Mucosa of stomach (tissue), 1 donor: Measurements from ENCODE around the gene PLXNA4.

ENCODE experiments used
- H3K27me3 ChIP-seq: one replicate; pipeline ENCODE4 v1.7.0; 2013; ENCODE audit warnings: mild to moderate bottlenecking, low read length; ENCODE audit not compliant: control insufficient read depth, insufficient read depth
- H3K36me3 ChIP-seq: one replicate; pipeline ENCODE4 v1.7.0; 2013; ENCODE audit warnings: low read length; ENCODE audit not compliant: control insufficient read depth, insufficient read depth
- H3K4me1 ChIP-seq: one replicate; pipeline ENCODE4 v1.7.0; 2013; ENCODE audit warnings: mild to moderate bottlenecking, low read length; ENCODE audit not compliant: control insufficient read depth, insufficient read depth
- H3K4me3 ChIP-seq: one replicate; pipeline ENCODE4 v1.7.0; 2013; ENCODE audit warnings: low read length
- H3K9ac ChIP-seq: one replicate; pipeline ENCODE4 v1.7.0; 2013; ENCODE audit warnings: mild to moderate bottlenecking, low read length, moderate library complexity
- H3K9me3 ChIP-seq: one replicate; pipeline ENCODE4 v1.7.0; 2013; ENCODE audit warnings: mild to moderate bottlenecking, low read length, moderate library complexity; ENCODE audit not compliant: control insufficient read depth
- donor health status: Pancreatic carcinoma.

PLXNA4 gene

GRCh38 chr7:132584796-132585494 lies 8.7 kb upstream of the PLXNA4 start:
- no peaks in the 10 kb centered on the region for H3K9me3 ChIP-seq
- no peaks in the 10 kb centered on the region for H3K4me1 ChIP-seq
- no peak overlapping the region for H3K9ac ChIP-seq
- no peaks in the 10 kb centered on the region for H3K36me3 ChIP-seq
- peaks cover 11% of the 10 kb centered on the region for H3K27me3 ChIP-seq
- no peak overlapping the region for H3K4me3 ChIP-seq

GRCh38 chr7:132581431-132581830 lies 5.2 kb upstream of the PLXNA4 start:
- H3K27me3 ChIP-seq: peaks cover 24% of the 10 kb centered on the region
- no peak overlapping the region for H3K9ac ChIP-seq
- H3K36me3 ChIP-seq: no peaks in the 10 kb centered on the region
- no peak overlapping the region for H3K4me3 ChIP-seq
- no peaks in the 10 kb centered on the region for H3K4me1 ChIP-seq
- H3K9me3 ChIP-seq: no peaks in the 10 kb centered on the region

- Histone ChIP-seq H3K9ac (no peak overlapping the region), H3K4me3 (no peak overlapping the region), H3K4me1 (no peaks in the 10 kb centered on the region), H3K9me3 (no peaks in the 10 kb centered on the region), H3K36me3 (no peaks in the 10 kb centered on the region), H3K27me3 (peaks cover 30% of the 10 kb centered on the region)
Observed at GRCh38 chr7:132580717-132581285, 4.5 kb upstream of the PLXNA4 start.

GRCh38 chr7:132580277-132580676 lies 4.0 kb upstream of the PLXNA4 start:
- H3K9ac ChIP-seq: no peak overlapping the region
- no peak overlapping the region for H3K4me3 ChIP-seq
- H3K36me3 ChIP-seq: no peaks in the 10 kb centered on the region
- peaks cover 36% of the 10 kb centered on the region for H3K27me3 ChIP-seq
- no peaks in the 10 kb centered on the region for H3K9me3 ChIP-seq
- no peaks in the 10 kb centered on the region for H3K4me1 ChIP-seq

- peaks cover 45% of the 10 kb centered on the region for H3K27me3 ChIP-seq
- no peak overlapping the region for H3K9ac ChIP-seq
- no peak overlapping the region for H3K4me3 ChIP-seq
- no peaks in the 10 kb centered on the region for H3K9me3 ChIP-seq
- H3K4me1 ChIP-seq: no peaks in the 10 kb centered on the region
- H3K36me3 ChIP-seq: no peaks in the 10 kb centered on the region
Observed at GRCh38 chr7:132579260-132579899, 3.1 kb upstream of the PLXNA4 start.

GRCh38 chr7:132578826-132579225 lies 2.6 kb upstream of the PLXNA4 start:
- peaks cover 50% of the 10 kb centered on the region for H3K27me3 ChIP-seq
- H3K9me3 ChIP-seq: no peaks in the 10 kb centered on the region
- H3K9ac ChIP-seq: no peak overlapping the region
- no peak overlapping the region for H3K4me3 ChIP-seq
- H3K4me1 ChIP-seq: no peaks in the 10 kb centered on the region
- no peaks in the 10 kb centered on the region for H3K36me3 ChIP-seq

GRCh38 chr7:132578050-132578370 lies 1.7 kb upstream of the PLXNA4 start:
- Histone ChIP-seq H3K9ac (no peak overlapping the region), H3K36me3 (no peaks in the 10 kb centered on the region), H3K9me3 (no peaks in the 10 kb centered on the region), H3K27me3 (peaks cover 58% of the 10 kb centered on the region), H3K4me1 (no peaks in the 10 kb centered on the region), H3K4me3 (no peak overlapping the region)

- Histone ChIP-seq H3K9me3 (no peaks in the 10 kb centered on the region), H3K4me3 (no peak overlapping the region), H3K9ac (no peak overlapping the region), H3K4me1 (no peaks in the 10 kb centered on the region), H3K27me3 (peaks cover 64% of the 10 kb centered on the region), H3K36me3 (no peaks in the 10 kb centered on the region)
Observed at GRCh38 chr7:132577206-132578049, 1.2 kb upstream of the PLXNA4 start.

GRCh38 chr7:132576721-132577085 lies 433 bp upstream of the PLXNA4 start:
- Histone ChIP-seq H3K36me3 (no peaks in the 10 kb centered on the region), H3K9me3 (no peaks in the 10 kb centered on the region), H3K4me3 (no peak overlapping the region), H3K9ac (no peak overlapping the region), H3K4me1 (no peaks in the 10 kb centered on the region), H3K27me3 (peaks cover 67% of the 10 kb centered on the region)

- H3K36me3 ChIP-seq: no peaks in the 10 kb centered on the region
- no peak overlapping the region for H3K4me3 ChIP-seq
- H3K9me3 ChIP-seq: no peaks in the 10 kb centered on the region
- H3K4me1 ChIP-seq: no peaks in the 10 kb centered on the region
- no peak overlapping the region for H3K9ac ChIP-seq
- H3K27me3 ChIP-seq: peaks cover 62% of the 10 kb centered on the region
Observed at GRCh38 chr7:132575419-132575981, 770 bp downstream of the PLXNA4 start.

- Histone ChIP-seq H3K4me1 (no peaks in the 10 kb centered on the region), H3K9me3 (no peaks in the 10 kb centered on the region), H3K9ac (no peak overlapping the region), H3K36me3 (no peaks in the 10 kb centered on the region), H3K4me3 (no peak overlapping the region), H3K27me3 (peaks cover 64% of the 10 kb centered on the region)
Observed at GRCh38 chr7:132574223-132574622, 2.0 kb downstream of the PLXNA4 start.
